D341Med (cell line): Measurements from ENCODE around the gene C18orf32.
"Not testable (repeated sequence)": the region's sequence is repeated elsewhere in the genome, so short reads cannot be mapped to it uniquely, and the experiment has no call there.

Experiments used
- DNase-seq: peaks from one replicate; pipeline ENCODE4 v3.0.0; 2012; ENCODE audit warnings: low spot score

C18orf32 gene

GRCh38 chr18:49467599-49467998 is 19.4 kb downstream of the C18orf32 start:
- no peak for DNase-seq

- DNase-seq: no peak
These were observed 19.9 kb downstream of the C18orf32 start for GRCh38 chr18:49467019-49467563.

GRCh38 chr18:49464718-49465598 is 22.1 kb downstream of the C18orf32 start:
- no peak for DNase-seq

- DNase-seq: no peak
These were observed 25.4 kb downstream of the C18orf32 start for GRCh38 chr18:49461602-49461977.

- no peak for DNase-seq
These were observed 25.9 kb downstream of the C18orf32 start for GRCh38 chr18:49460976-49461601.

GRCh38 chr18:49459404-49460171 is 27.4 kb downstream of the C18orf32 start:
- no peak for DNase-seq

GRCh38 chr18:49457616-49458015 is 29.4 kb downstream of the C18orf32 start:
- DNase-seq: no peak

GRCh38 chr18:49456794-49457193 is 30.2 kb downstream of the C18orf32 start:
- no peak for DNase-seq

- not testable (repeated sequence) for DNase-seq
These were observed 34.5 kb downstream of the C18orf32 start for GRCh38 chr18:49452534-49452933.

- peak; percentile 72 for DNase-seq
These were observed 39.0 kb downstream of the C18orf32 start for GRCh38 chr18:49447810-49448745.

GRCh38 chr18:49446481-49446880 is 40.6 kb downstream of the C18orf32 start:
- DNase-seq: no peak

GRCh38 chr18:49444581-49444980 is 42.5 kb downstream of the C18orf32 start:
- DNase-seq: no peak

- no peak for DNase-seq
These were observed 43.2 kb downstream of the C18orf32 start for GRCh38 chr18:49443837-49444236.

- no peak for DNase-seq
These were observed 45.6 kb downstream of the C18orf32 start for GRCh38 chr18:49441338-49441938.

- DNase-seq: no peak
These were observed 51.9 kb downstream of the C18orf32 start for GRCh38 chr18:49435170-49435569.

- DNase-seq: no peak
These were observed 54.4 kb downstream of the C18orf32 start for GRCh38 chr18:49432602-49433001.

- DNase-seq: no peak
These were observed 55.7 kb downstream of the C18orf32 start for GRCh38 chr18:49431165-49431962.
